ENCODE data around the gene CRIM1. TPM values are rescaled to one million over a fixed set of nuclear protein-coding genes. Genes with fewer than 3 reads are reported as not detected.

Gene CRIM1
- total RNA-seq, 2 donors from 2014 or later: 2.2 to 15.5 TPM

DNA sequence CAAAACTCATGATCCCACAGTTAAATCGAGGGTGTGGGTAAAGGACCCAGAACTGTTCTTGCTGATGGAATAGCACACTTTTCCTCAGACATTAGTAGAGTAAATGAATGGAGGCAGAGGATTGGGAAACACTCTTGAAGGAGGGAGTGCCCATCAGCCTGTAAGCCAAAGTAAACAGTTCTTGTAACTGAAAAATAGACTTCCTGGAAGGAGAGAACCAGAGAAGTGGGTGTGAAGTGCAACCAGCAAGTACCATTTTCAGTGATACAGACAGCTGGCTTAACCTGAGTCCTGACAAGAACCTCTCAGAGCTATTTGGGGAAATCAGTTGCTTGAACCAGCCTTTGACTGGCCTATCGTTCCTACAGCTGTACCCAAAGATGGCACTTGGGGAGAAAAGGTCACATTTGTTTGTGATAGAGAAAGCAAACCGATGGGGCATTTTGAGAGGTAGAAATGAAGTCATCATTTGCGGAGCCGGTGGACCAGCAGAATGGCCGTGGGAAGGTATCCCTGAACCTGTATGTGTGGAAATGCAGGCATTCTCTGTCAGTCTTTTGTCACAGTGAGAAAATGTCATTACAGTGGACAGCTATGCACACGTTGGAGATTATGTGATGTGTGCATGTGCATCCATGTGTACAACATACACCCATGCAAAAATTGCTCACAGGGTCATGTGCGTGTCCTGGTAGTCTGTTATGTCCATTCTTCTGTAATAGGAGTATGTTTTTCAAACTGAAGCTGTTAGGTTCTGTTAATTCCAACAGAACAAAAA, 17.8 kb downstream of the CRIM1 start:
- H3K27ac Mint-ChIP-seq: no peak overlapping the region
- H3K4me1 Mint-ChIP-seq: peaks cover 5% of the 10 kb centered on the region
- no peaks in the 10 kb centered on the region for H3K36me3 Mint-ChIP-seq (ENCODE audit: low read depth)
- no peaks in the 10 kb centered on the region for H3K9me3 Mint-ChIP-seq
- peak; percentile 62 for ATAC-seq (replicated peaks)
- peaks cover 4% of the 10 kb centered on the region for H3K27me3 Mint-ChIP-seq
- no peak overlapping the region for H3K4me3 Mint-ChIP-seq

DNA sequence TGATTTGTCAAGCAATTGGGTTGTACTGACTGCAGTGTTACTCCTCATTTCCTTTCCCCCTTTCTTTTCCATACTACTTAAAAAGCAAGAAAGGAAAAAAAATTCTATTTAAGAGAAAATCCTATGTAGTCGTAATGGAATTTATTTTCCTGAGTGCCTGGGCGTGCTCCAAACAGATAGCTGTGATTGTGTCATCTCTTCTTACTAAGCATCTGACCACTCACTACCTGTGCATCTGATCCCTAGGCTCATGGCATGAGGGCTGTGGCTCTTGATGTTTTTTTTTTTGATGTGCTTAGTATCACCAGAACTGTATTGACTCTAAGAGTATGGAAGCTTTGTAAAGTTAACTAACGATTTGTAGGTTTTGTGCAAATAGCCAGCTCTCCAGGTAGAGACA, 19.0 kb downstream of the CRIM1 start:
- peaks cover 4% of the 10 kb centered on the region for H3K27me3 Mint-ChIP-seq
- no peaks in the 10 kb centered on the region for H3K9me3 Mint-ChIP-seq
- H3K27ac Mint-ChIP-seq: no peak overlapping the region
- ATAC-seq (replicated peaks): no peak
- H3K36me3 Mint-ChIP-seq (ENCODE audit: low read depth): no peaks in the 10 kb centered on the region
- peaks cover 10% of the 10 kb centered on the region for H3K4me1 Mint-ChIP-seq
- H3K4me3 Mint-ChIP-seq: no peak overlapping the region

- no peak overlapping the region for H3K4me3 Mint-ChIP-seq
- H3K4me1 Mint-ChIP-seq: peaks cover 10% of the 10 kb centered on the region
- H3K9me3 Mint-ChIP-seq: no peaks in the 10 kb centered on the region
- peaks cover under 1% of the 10 kb centered on the region for H3K27me3 Mint-ChIP-seq
- no peak for ATAC-seq (replicated peaks)
- H3K27ac Mint-ChIP-seq: no peak overlapping the region
- no peaks in the 10 kb centered on the region for H3K36me3 Mint-ChIP-seq (ENCODE audit: low read depth)
Observed at GRCh38 chr2:36376319-36376765, 20.8 kb downstream of the CRIM1 start.

DNA sequence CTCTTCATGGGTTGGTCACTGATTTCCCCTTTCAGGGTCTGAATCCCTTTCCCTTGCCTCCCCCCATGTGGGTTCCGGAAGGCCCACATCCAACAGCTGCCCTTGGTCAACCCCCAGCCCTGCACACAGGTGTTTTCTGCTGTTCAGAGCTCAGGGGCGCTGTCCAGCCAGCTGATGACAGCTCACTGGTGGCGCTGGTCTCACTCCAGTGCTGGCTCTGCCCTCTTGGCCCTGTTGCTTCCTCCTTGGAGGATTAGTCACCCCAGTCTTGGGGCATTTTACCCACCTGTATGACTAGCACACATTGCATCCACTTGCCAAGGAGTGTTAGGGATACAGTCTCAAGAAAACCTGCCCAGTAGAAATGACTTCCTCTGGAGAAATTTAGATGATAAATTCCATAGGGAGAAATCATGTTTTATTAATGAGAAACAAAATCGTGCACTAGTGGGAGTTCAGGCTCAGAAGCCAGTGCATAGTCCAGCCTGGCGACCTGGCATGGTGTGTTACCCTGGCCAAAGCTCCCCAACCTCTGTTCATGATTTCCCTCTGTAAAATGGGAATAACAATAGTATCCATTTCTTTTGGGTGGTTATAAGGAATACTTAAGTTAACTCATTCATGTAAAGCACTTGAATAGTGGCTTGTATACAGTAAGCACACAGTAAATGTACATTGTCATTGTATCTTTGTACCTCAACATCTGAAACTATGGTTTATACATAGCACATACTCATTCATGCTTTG, 21.6 kb downstream of the CRIM1 start:
- no peak for ATAC-seq (replicated peaks)
- Mint-ChIP-seq H3K4me3 (no peak overlapping the region), H3K9me3 (no peaks in the 10 kb centered on the region), H3K4me1 (peaks cover 10% of the 10 kb centered on the region), H3K27ac (no peak overlapping the region), H3K27me3 (no peaks in the 10 kb centered on the region), H3K36me3 (ENCODE audit: low read depth) (no peaks in the 10 kb centered on the region)

GRCh38 chr2:36379710-36380448, 24.3 kb downstream of the CRIM1 start:
- peak; percentile 80 for ATAC-seq (replicated peaks)
- Mint-ChIP-seq H3K4me1 (peaks cover 5% of the 10 kb centered on the region), H3K27ac (no peak overlapping the region), H3K4me3 (no peak overlapping the region), H3K27me3 (peaks cover 3% of the 10 kb centered on the region), H3K36me3 (ENCODE audit: low read depth) (no peaks in the 10 kb centered on the region), H3K9me3 (no peaks in the 10 kb centered on the region)

DNA sequence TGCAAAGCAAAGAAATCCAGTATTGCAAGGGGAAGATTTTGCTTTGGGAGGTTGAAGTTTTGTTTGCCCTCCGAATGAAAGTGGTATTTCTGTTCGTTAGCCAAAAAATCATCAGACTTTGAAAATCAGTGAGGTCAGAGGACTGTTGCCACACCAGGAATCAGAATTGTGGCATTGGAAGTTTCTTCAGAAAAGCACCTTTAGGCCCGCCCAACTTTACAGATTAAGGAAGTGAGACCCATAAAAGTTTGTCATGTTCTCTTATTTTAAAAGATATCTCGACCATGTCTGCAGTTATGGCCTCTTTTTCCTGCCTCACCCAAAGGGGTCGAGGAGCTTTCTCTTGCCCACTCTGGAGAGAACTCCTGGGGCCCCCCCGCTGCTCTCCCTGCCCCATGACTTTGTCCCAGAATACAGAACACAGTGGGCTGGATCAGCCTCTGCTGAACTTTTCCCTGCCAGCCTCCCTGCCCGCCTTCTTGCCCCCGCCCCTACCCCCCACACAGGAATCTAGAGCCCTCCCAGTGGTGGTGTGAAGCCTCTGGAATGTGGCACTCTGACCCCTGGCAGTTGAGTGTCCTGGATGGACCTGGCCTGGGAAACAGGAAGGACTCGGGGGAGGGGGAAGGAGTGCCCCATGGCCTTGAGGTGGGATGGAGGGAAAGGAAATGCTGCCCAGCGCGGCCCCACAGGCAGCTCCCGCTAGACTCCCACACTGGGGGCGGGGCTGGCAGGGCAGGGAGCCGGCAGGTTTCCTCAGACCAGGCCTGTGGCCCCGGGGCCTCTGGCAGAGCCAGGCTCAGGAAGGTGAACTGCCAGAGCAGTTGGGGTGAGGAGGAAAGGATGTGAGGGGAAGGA, 25.3 kb downstream of the CRIM1 start:
- Mint-ChIP-seq H3K27ac (no peak overlapping the region), H3K36me3 (ENCODE audit: low read depth) (no peaks in the 10 kb centered on the region), H3K4me3 (no peak overlapping the region), H3K4me1 (peaks cover 5% of the 10 kb centered on the region), H3K9me3 (no peaks in the 10 kb centered on the region), H3K27me3 (peaks cover 3% of the 10 kb centered on the region)
- no peak for ATAC-seq (replicated peaks)

GRCh38 chr2:36381993-36382392, 26.4 kb downstream of the CRIM1 start:
- Mint-ChIP-seq H3K27me3 (peaks cover 7% of the 10 kb centered on the region), H3K27ac (no peak overlapping the region), H3K36me3 (ENCODE audit: low read depth) (no peaks in the 10 kb centered on the region), H3K9me3 (no peaks in the 10 kb centered on the region), H3K4me3 (no peak overlapping the region), H3K4me1 (peaks cover 5% of the 10 kb centered on the region)
- no peak for ATAC-seq (replicated peaks)

DNA sequence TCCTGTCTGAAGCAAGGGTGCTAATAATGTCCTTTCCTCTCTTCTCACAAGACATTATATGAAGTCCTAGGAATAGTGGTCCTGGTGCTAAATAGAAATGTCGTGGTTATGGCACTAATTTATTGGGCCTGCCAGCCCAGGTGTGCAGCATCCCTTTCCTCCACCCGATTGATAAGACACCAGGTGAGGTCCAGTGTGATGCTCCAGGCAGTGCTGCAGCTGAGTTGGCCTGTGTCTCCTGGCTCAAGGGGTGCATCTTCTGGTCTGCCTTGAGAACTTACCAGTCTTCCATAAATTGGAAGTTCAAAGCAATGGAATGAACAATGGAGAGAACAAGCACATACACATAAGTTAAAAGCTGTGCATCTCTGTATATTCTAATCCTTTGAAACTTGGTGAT, 26.9 kb downstream of the CRIM1 start:
- Mint-ChIP-seq H3K27me3 (peaks cover 7% of the 10 kb centered on the region), H3K27ac (no peak overlapping the region), H3K9me3 (no peaks in the 10 kb centered on the region), H3K4me1 (peaks cover 7% of the 10 kb centered on the region), H3K36me3 (ENCODE audit: low read depth) (no peaks in the 10 kb centered on the region), H3K4me3 (no peak overlapping the region)
- ATAC-seq (replicated peaks): no peak

- Mint-ChIP-seq H3K4me3 (no peak overlapping the region), H3K36me3 (ENCODE audit: low read depth) (no peaks in the 10 kb centered on the region), H3K27me3 (peaks cover 7% of the 10 kb centered on the region), H3K9me3 (no peaks in the 10 kb centered on the region), H3K4me1 (peaks cover 9% of the 10 kb centered on the region), H3K27ac (no peak overlapping the region)
- ATAC-seq (replicated peaks): no peak
Observed at GRCh38 chr2:36383726-36384125, 28.1 kb downstream of the CRIM1 start.

DNA sequence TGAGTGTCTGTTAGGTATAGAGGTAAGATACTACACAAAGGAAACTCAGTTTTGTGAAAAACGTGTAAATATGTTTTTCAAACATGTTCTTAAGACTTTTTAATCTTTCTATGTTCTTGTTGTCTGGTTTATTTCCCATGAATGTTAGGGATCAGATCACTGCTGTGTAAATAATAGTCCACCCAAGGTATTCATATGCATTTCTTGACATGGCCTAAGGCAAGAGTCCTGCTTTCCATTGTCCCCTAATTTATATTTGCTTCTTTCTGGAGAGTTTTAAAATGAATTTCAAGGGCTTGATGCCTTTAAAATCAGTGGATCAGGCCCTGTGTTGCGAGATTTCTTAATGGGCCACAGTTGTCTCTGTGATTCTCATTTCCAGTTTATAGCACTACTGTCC, 28.9 kb downstream of the CRIM1 start:
- Mint-ChIP-seq H3K4me3 (no peak overlapping the region), H3K9me3 (no peaks in the 10 kb centered on the region), H3K36me3 (ENCODE audit: low read depth) (no peaks in the 10 kb centered on the region), H3K27me3 (peaks cover 7% of the 10 kb centered on the region), H3K4me1 (peaks cover 4% of the 10 kb centered on the region), H3K27ac (no peak overlapping the region)
- ATAC-seq (replicated peaks): no peak

GRCh38 chr2:36385603-36386002, 30.0 kb downstream of the CRIM1 start:
- ATAC-seq (replicated peaks): no peak
- Mint-ChIP-seq H3K4me1 (peaks cover 4% of the 10 kb centered on the region), H3K27ac (no peak overlapping the region), H3K36me3 (ENCODE audit: low read depth) (no peaks in the 10 kb centered on the region), H3K27me3 (peaks cover 7% of the 10 kb centered on the region), H3K9me3 (no peaks in the 10 kb centered on the region), H3K4me3 (no peak overlapping the region)

- H3K9me3 Mint-ChIP-seq: no peaks in the 10 kb centered on the region
- H3K4me3 Mint-ChIP-seq: no peak overlapping the region
- peaks cover 4% of the 10 kb centered on the region for H3K4me1 Mint-ChIP-seq
- H3K27ac Mint-ChIP-seq: peak overlapping the region; percentile 34
- peaks cover 7% of the 10 kb centered on the region for H3K27me3 Mint-ChIP-seq
- peak; percentile 68 for ATAC-seq (replicated peaks)
- H3K36me3 Mint-ChIP-seq (ENCODE audit: low read depth): no peaks in the 10 kb centered on the region
Observed at GRCh38 chr2:36387258-36387916, 31.8 kb downstream of the CRIM1 start.

DNA sequence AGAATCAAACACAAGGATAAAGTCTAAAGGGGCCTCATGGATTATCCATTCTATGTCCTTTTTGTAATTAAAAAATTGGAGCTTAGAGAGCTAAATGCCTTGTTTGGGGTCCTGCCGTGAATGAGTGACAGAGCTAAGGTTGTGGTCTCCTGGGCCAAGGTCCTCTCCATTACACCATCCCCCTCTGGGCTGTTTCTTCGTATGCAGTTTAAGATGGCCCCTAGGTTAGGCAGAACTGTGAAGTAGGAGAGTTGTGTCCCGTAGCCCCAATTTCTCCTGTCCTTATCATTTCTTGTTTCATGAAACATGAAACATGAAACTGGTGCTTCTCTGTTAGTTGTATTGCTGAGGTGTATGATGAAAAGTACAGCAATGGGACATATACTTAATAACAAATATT, 32.9 kb downstream of the CRIM1 start:
- ATAC-seq (replicated peaks): no peak

More for the DNA sequence above, 32.9 kb downstream of the CRIM1 start:
- H3K27ac Mint-ChIP-seq: no peak overlapping the region
- H3K36me3 Mint-ChIP-seq (ENCODE audit: low read depth): no peaks in the 10 kb centered on the region
- H3K4me1 Mint-ChIP-seq: peaks cover 4% of the 10 kb centered on the region
- no peaks in the 10 kb centered on the region for H3K9me3 Mint-ChIP-seq
- H3K27me3 Mint-ChIP-seq: peaks cover 7% of the 10 kb centered on the region
- no peak overlapping the region for H3K4me3 Mint-ChIP-seq
